A549 (cell line): ENCODE measurements around the gene TEKTIP1.

ENCODE experiments used
- BHLHE40 ChIP-seq: IDR thresholded peaks from 2 replicates; pipeline ENCODE4 v1.6.1; 2012; ENCODE audit warnings: low read depth, low read length, inconsistent platforms
- CEBPB ChIP-seq, 2 experiments: fragments of >200 bp in 1 of 2; sonication (Bioruptor Twin) in 1 of 2; formaldehyde crosslinking in 1 of 2; IDR thresholded peaks; 2 replicates each; pipeline ENCODE4 v1.6.1; 2012 to 2016
- CTCF ChIP-seq: fragments of >200 bp; sonication (Bioruptor Twin); formaldehyde crosslinking; IDR thresholded peaks from 3 replicates; pipeline ENCODE4 v1.5.1; 2016
- MAZ ChIP-seq: fragments of 150-350 bp; IDR thresholded peaks from 2 replicates; pipeline ENCODE4 v1.6.1; 2014; ENCODE audit warnings: antibody characterized with exemption, low read depth, low read length, borderline replicate concordance
- MYC ChIP-seq: IDR thresholded peaks from 2 replicates; pipeline ENCODE4 v1.6.1; 2012; ENCODE audit warnings: mild to moderate bottlenecking, inconsistent platforms, low read length, improper control_type of control experiment, borderline replicate concordance
- POLR2A ChIP-seq: IDR thresholded peaks from 2 replicates; pipeline ENCODE4 v1.6.1; 2012; ENCODE audit warnings: mild to moderate bottlenecking, low read length

- TF ChIP-seq POLR2A (no peak), CTCF (no peak), MYC (no peak), MAZ (no peak), CEBPB (IDR thresholded peaks at IDR 0.05) (no peak), BHLHE40 (no peak)
Observed at GRCh38 chr19:3580156-3580934, 41.4 kb downstream of the TEKTIP1 start.
